ENCODE data around the gene ATP6V0A1.
"Not testable (repeated sequence)": the region's sequence is repeated elsewhere in the genome, so short reads cannot be mapped to it uniquely, and the experiment has no call there.

ATP6V0A1 gene

GRCh38 chr17:42543190-42544079 lies 84.8 kb downstream of the ATP6V0A1 start:
- DNase-seq = no peak

GRCh38 chr17:42544874-42545283 lies 86.2 kb downstream of the ATP6V0A1 start:
- DNase-seq = no peak

GRCh38 chr17:42545755-42546505 lies 87.3 kb downstream of the ATP6V0A1 start:
- DNase-seq = not testable (repeated sequence)

GRCh38 chr17:42547001-42547461 lies 88.4 kb downstream of the ATP6V0A1 start:
- no peak for DNase-seq

- DNase-seq = no peak
These were observed 89.0 kb downstream of the ATP6V0A1 start for GRCh38 chr17:42547698-42548069.

- peak; percentile 35 for DNase-seq
These were observed 89.6 kb downstream of the ATP6V0A1 start for GRCh38 chr17:42548070-42548837.

GRCh38 chr17:42548993-42549755 lies 90.5 kb downstream of the ATP6V0A1 start:
- no peak for DNase-seq

- not testable (repeated sequence) for DNase-seq
These were observed 94.1 kb downstream of the ATP6V0A1 start, which contains the start of gene HSD17B1 for GRCh38 chr17:42552736-42553135. HSD17B1 (plus strand) TSS chr17:42552923; CDS start chr17:42552934, 11 bp downstream.

- no peak for DNase-seq
These were observed 94.6 kb downstream of the ATP6V0A1 start for GRCh38 chr17:42553161-42553818.

GRCh38 chr17:42553866-42554249 lies 95.2 kb downstream of the ATP6V0A1 start:
- no peak for DNase-seq

- DNase-seq = no peak
These were observed 95.8 kb downstream of the ATP6V0A1 start for GRCh38 chr17:42554250-42555121.

GRCh38 chr17:42555122-42555622 lies 96.5 kb downstream of the ATP6V0A1 start:
- no peak for DNase-seq

GRCh38 chr17:42555961-42556617 lies 97.4 kb downstream of the ATP6V0A1 start:
- not testable (repeated sequence) for DNase-seq

GRCh38 chr17:42559075-42559474 lies 100.4 kb downstream of the ATP6V0A1 start:
- no peak for DNase-seq

GRCh38 chr17:42560246-42560645 lies 101.6 kb downstream of the ATP6V0A1 start:
- no peak for DNase-seq

GRCh38 chr17:42561897-42562387 lies 103.3 kb downstream of the ATP6V0A1 start, which contains the start of gene COASY:
COASY (plus strand) TSS chr17:42562148; CDS start chr17:42562623, 475 bp downstream.
- DNase-seq = peak; percentile 84

GRCh38 chr17:42562388-42563142 lies 103.9 kb downstream of the ATP6V0A1 start:
- DNase-seq = no peak

- DNase-seq = no peak
These were observed 104.4 kb downstream of the ATP6V0A1 start for GRCh38 chr17:42563143-42563509.

- no peak for DNase-seq
These were observed 104.9 kb downstream of the ATP6V0A1 start for GRCh38 chr17:42563543-42563942.
